NCI-H128 (cell line): Measurements from ENCODE around the gene HLA-DMB.

ENCODE experiments used
- DNase-seq: peaks from one replicate; lab custom pipeline; 2025; ENCODE audit not compliant: unreplicated experiment; lab: John Stamatoyannopoulos, UW

Gene HLA-DMB

DNA sequence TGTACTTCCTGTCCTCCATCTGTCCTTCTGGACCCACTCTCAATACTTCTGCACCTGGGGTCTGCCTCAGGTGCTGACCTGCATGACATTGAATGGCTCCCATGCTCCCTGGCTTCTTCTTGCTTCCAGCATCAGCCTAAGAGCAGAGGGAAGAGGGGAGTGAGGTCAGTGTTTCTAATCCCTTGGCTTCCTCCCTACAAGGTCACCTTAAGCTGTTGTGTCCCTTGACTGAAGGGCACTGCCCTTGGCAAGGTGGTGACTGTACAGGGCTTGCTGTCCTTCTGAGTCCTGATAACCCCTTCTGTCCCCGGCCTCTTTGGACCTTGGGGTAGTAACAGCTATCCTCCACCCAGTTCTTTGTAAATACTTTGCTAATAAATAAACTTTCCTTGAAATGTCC lies 9.6 kb downstream of the HLA-DMB start:
- no peak for DNase-seq

DNA sequence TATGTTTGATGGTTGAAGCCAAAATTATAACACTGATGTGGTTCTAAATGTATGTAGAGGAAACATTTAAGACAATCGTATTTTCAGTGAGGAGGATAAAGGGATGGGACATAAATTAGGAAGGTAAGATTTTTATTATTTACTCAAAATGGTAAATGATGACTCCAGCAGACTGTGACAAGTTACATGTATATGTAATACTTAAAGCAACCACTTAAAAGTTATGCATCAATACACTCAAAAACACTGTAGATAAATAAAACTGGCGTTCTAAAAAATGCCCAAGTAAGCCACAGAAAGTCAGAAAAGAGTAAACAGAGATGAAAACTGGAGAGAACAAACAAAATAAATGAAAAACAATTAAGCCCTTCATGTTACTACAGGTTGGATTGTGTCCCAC lies 18.7 kb downstream of the HLA-DMB start:
- no peak for DNase-seq

GRCh38 chr6:32920715-32921114 lies 20.1 kb downstream of the HLA-DMB start:
- no peak for DNase-seq

DNA sequence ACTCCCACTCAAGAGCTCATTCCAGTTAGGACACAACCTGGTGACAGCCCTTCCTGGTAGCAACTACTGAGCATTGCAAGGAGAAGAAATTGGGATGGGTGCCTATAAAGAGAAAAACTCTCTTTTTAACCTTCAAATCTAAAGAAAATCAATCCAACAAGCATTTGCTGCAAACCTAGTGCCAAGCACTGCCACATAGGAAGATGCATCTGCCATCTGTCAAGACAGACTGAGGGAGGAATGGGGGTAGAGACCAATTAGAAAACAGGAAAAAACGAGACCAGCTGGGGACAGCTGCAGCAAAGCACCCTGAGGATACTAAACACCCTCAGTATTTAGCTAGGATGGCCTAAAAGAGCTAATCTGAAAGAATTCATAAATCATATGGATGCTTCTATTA lies 27.9 kb downstream of the HLA-DMB start:
- no peak for DNase-seq

DNA sequence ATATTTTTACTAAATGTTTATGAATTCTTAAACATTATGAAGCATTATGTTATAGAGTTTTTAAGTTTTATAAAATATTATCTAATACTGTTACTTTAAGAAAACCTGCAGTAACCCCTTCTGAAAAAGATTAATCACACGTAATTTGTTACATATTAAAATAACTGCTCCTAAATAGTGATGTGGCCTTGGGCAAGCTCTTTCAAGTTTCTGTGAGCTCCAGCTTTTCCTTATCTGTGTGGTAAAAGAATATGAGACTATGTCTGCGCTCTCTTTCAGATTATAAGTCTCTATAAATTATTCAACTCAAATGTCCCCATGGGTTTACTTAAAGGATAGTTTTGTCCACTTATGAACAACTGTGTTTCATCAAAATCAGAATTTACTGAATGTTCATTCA lies 31.9 kb downstream of the HLA-DMB start:
- no peak for DNase-seq

DNA sequence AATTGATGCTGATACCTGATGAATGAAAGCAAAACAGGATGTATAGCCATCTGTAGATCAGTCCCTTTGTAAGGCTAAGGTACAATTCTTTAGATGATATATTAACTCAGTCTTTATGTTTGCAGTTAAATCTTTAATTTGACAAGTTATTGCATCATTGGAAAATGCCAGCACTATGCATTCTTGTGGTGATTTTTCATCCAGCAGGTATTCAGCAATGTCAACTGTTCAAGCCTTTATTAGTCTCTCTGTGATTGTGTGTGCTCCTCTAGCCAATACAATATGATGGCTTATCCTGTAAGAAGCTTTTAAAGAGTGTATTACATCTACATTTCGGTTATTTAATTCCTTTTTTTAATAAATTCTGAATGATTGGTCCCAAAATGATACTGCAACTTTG lies 34.3 kb downstream of the HLA-DMB start:
- DNase-seq, result no peak

GRCh38 chr6:32905078-32905477 lies 35.8 kb downstream of the HLA-DMB start:
- no peak for DNase-seq

DNA sequence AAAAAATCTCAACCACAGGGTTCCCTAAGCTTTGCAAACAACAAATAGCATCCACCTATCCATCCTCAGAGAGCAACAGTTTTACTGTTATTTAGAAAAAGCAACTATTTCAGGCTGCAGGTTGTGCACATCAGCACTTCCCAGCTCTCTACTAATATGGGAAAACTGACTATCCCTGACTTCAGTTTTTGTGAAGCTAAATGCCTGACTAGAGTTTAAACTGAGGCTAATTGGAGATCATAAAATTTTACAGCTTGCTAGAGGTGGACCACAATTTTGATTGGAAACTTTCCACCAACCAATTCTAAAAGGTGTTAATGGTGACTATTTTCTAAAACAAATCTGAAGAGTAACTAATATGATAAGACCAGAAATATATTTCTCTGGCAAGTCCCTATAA lies 36.9 kb downstream of the HLA-DMB start:
- DNase-seq, result no peak

DNA sequence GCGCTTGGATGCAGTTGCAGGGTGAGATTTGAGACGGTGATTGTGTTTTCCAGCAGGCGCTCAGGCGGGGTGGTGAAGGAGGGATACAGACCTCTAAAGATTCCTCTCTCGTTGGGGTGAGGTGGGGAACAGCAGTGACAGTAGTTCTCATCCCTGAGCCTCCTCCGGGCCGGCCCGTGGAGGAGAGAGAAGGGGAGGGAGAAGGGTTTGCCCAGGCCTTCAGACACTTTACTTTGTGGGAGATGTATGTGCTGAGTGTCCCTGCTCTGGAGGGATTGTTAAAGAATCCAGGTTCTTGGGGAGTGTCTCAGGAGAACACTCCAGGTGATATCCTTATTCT lies 45.9 kb downstream of the HLA-DMB start:
- DNase-seq, result no peak

GRCh38 chr6:32894085-32895005 lies 46.5 kb downstream of the HLA-DMB start:
- peak; percentile 95 for DNase-seq

GRCh38 chr6:32890831-32891230 lies 50.0 kb downstream of the HLA-DMB start:
- DNase-seq, result no peak

- DNase-seq, result no peak
These were observed 51.3 kb downstream of the HLA-DMB start for GRCh38 chr6:32889533-32889932.

- DNase-seq, result no peak
These were observed 52.3 kb downstream of the HLA-DMB start for GRCh38 chr6:32888576-32888975.

DNA sequence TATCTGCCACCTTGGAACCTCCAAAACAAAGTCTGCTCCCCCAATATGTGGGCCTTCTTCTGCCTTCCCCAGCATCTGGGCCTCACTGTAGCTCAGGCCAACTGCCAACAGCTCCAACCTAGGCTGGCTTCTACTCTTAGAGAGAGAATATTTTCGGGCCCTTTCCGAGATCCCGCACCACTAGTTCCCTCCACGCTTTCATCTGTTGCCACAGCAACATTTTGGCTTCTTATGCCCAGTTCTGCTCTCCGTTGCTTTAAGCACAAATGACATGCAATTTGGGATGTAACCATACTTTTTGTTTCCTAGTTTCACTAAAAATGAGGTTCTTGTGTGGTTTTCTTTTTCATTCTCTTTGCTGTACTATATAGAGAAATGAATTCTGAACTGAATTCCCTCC lies 53.2 kb downstream of the HLA-DMB start:
- DNase-seq, result no peak

DNA sequence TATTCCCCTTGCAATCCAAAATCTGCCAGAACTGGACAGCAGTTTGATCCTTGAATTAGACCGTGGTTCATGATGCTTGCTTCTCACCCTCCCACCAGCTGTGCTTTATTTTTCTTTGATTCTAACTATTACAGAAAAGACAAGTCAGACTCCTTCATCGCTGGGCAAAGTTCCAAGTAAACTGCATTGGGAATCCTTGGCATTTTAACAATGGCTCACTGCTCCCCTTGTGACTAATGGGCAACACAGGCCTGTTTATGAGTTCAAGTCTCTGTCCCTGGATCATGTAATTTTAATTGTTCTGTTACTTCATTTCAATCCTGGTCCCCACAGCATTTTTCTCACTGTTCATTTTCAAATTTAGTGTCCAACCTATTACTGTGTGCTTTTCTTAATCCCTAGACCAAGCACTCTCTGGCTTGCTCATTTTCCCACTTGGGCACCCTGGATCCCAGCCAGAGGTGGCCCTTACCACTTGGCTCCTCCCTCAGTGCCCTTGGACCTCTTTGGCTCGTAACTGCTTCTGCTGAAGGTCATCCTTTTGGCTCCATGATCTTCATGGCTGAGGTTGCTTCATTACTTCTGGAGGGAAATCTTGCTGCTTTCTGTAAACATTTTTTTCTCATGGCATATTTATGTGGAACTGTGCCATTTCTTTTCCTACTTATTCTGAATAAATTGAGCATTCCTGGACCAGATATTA lies 54.0 kb downstream of the HLA-DMB start:
- no peak for DNase-seq

DNA sequence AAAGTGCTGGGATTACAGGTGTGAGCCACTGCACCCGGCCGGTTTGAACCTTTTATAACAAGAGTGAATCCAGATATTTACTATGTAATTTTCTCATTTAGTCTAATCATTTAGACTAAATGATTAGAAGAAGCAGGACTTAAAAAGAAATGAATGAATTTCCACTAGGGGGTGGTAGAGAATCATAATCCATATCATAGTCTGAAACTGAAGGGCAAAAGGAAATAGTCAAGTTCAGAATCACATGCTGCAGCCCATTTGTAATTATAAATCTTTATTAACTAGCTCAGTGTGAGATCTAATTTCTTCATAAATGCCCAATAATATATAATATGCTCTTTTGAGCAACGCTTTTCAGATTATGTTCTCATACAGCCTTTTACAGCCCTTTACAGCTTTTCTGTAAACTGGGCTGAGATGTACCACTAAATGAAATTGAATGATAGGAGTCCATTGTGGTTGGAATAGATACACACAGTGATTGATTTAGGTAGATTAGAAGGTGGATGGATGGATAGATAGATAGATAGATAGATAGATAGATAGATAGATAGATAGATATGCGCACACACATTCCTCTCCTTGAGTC lies 55.0 kb downstream of the HLA-DMB start:
- DNase-seq, result no peak
